HG03097 (cell line): ENCODE results near the gene MYD88.
"Not testable (repeated sequence)": the region's sequence is repeated elsewhere in the genome, so short reads cannot be mapped to it uniquely, and the experiment has no call there.

Source experiments
- ATAC-seq: cut with Tn5 transposase; IDR thresholded peaks from one replicate; pipeline ENCODE4 v1.9.1; 2021; ENCODE audit not compliant: unreplicated experiment, low FRiP score

The MYD88 gene

DNA sequence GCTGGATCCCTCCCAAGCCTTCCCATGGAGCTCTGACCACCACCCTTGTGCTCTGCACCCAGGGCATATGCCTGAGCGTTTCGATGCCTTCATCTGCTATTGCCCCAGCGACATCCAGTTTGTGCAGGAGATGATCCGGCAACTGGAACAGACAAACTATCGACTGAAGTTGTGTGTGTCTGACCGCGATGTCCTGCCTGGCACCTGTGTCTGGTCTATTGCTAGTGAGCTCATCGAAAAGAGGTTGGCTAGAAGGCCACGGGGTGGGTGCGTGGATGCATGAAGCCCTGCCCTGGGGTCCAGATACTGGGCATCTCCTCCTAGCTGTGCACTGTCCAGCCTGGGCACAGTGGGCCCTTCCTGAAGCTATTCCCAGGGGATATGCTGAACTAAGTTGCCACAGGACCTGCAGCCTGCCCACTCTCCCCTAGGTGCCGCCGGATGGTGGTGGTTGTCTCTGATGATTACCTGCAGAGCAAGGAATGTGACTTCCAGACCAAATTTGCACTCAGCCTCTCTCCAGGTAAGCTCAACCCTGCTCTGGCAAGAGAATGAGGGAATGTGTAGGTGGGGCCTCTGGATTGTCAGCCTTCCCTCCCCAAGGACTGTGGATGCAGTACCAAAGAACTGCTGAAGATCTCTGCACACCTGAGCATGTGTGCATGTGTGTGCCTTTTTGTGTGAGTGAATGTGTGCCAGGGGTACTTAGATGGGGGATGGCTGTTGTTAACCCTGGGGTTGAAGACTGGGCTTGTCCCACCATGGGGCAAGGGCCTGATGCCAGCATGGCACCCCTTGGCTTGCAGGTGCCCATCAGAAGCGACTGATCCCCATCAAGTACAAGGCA, 2.1 kb downstream of the MYD88 start:
- no peak for ATAC-seq

DNA sequence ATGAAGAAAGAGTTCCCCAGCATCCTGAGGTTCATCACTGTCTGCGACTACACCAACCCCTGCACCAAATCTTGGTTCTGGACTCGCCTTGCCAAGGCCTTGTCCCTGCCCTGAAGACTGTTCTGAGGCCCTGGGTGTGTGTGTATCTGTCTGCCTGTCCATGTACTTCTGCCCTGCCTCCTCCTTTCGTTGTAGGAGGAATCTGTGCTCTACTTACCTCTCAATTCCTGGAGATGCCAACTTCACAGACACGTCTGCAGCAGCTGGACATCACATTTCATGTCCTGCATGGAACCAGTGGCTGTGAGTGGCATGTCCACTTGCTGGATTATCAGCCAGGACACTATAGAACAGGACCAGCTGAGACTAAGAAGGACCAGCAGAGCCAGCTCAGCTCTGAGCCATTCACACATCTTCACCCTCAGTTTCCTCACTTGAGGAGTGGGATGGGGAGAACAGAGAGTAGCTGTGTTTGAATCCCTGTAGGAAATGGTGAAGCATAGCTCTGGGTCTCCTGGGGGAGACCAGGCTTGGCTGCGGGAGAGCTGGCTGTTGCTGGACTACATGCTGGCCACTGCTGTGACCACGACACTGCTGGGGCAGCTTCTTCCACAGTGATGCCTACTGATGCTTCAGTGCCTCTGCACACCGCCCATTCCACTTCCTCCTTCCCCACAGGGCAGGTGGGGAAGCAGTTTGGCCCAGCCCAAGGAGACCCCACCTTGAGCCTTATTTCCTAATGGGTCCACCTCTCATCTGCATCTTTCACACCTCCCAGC, 2.9 kb downstream of the MYD88 start:
- ATAC-seq: no peak

DNA sequence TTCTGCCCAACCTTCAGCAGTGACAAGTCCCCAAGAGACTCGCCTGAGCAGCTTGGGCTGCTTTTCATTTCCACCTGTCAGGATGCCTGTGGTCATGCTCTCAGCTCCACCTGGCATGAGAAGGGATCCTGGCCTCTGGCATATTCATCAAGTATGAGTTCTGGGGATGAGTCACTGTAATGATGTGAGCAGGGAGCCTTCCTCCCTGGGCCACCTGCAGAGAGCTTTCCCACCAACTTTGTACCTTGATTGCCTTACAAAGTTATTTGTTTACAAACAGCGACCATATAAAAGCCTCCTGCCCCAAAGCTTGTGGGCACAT, 3.5 kb downstream of the MYD88 start:
- ATAC-seq: no peak

DNA sequence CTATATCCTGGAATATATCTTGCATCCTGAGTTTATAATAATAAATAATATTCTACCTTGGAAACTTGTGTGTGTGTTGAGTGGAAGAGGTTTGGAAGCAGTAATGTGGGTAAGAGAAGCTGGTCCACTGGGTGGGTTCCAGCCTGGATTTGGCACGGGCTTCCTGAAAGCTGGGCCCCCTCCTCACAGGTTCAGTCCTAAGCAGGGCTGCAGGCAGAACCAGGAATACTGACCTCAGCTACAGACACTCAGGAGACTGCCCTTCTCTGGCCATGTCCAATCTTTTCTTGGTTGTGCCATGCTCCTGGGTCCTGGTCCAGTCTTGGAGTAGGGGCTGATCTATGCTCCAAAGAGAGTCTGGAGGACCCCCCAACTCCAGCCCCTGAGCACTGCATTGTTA, 4.5 kb downstream of the MYD88 start:
- ATAC-seq: no peak

DNA sequence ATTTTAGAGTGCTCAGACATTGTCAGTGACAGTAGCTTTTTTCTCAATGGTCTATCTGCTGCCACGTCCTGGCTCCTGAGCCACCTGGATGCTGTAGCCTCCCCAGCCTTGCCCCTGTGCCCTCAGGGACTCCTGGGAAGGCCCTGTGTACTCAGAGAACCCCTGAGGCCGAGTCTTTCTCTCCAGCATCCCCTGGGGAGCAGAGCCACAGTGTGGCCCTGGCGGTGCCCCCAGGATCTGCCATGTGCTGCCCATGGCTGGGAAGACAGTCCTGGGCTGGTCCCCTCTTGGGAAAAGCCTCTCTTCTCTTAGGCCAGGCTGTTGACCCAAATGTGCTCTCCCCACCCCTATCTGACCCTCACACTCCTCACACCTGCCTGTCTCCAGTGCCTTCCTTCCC, 5.0 kb downstream of the MYD88 start:
- ATAC-seq: no peak

DNA sequence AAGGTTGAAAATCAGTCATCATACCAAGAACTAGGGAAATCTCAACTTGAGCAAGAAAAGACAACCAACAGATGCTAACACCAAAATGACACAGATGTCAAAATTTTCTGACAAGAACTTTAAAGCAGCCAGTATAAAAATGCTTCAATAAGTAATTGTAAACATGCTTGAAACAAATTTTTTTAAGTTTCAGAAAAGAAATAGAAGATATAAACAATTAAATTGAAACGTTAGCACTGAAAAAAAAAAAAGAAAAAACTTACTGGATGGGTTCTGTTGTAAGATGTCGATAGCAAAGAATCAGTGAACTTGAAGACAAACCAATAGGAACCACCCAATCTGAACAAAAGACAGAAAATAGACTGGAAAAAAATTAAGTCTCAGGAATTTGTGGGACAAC, 8.0 kb downstream of the MYD88 start:
- no peak for ATAC-seq

DNA sequence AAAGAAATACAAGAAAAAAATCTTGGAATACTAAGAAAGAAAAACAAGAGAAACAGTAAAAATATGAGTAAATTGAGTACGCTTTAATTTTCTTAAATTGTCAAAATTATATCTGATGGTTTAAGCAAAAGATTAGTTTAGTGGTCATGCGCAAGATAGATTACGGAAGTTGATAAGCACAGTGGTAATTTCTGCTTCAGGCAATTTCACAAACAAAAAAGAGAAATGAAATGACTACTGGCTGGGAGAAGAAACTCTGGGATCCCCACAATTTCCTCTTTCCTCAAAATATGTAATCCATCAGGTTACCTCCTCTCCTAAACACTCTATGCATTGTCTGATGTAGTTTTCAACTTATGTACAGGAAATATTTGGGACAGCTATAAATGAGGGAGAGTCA, 9.0 kb downstream of the MYD88 start:
- no peak for ATAC-seq

DNA sequence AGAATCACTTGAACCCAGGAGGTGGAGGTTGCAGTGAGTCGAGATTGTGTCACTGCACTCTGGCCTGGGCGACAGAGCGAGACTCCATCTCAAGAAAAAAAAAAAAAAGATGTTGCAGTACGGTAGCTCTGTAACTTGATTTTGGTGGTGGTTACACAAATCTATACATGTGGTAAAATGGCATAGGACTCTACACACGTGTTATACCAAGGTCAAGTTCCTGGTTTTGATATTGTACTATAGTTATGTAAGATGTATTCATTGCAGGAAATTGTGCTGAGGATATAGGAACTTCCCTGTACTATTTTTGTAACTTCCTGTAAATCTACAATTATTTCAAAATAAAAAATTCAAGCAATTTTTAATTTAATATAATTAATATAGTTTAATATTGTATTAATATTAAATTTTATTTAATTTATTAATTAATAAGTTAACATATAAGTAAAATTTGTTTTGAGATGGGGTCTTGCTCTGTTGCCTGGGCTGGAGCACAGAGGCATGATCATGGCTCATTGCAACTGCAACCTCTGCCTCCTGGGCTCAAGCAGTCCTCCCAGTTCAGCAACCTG, 9.9 kb downstream of the MYD88 start:
- no peak for ATAC-seq

DNA sequence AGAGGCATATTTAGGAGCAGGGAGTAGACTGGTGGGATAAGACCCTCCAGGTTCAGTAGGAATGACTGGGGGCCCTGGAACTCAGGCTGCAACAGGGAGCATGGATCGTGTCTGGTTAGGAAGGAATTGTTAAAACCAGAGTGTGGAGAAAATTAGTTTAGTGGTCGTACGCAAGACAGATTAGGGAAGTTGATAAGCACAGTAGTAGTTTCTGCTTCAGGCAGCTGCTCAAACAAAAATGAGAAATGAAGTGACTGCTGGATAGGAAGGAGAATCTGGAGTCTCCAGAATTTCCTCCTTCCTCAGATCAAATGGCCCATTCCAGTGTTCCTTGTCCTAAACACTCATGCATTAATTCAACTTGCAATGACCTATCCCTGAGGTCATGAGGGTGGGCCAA, 11.2 kb downstream of the MYD88 start:
- no peak for ATAC-seq

DNA sequence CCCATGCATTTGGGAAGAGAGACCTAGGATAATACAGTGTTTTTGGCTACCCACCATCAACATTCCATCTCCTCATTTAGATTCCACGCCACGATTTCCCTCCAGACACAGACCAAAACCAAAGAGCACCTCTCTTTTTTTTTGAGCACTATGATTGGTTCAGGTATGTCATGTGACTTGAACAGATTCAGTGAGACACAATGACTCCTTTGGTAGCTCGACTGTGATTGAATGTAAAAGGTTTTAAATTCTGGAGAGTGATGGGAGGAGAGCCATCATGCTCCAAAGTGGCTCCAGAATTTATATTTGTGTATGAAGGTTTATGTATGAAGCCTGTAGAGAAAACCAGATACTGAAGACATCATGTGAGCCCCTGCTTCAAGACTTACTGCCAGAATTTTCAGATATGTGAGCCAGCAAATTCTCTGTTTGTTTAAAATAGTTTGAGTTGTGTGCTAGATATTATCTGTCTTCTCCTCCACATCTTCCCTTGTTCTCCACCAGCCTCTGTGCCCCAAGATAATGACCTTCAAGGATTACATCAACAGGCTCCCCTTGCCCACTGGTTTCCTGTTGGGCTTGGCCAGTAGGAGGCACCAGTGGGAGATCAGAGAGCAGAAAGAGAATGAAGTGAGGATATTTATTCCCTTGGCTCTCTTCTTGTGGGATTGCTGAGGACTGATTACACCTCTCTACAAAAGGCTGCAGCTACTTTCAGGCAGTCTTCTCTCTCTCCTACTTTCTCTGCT, 12.5 kb downstream of the MYD88 start:
- no peak for ATAC-seq

DNA sequence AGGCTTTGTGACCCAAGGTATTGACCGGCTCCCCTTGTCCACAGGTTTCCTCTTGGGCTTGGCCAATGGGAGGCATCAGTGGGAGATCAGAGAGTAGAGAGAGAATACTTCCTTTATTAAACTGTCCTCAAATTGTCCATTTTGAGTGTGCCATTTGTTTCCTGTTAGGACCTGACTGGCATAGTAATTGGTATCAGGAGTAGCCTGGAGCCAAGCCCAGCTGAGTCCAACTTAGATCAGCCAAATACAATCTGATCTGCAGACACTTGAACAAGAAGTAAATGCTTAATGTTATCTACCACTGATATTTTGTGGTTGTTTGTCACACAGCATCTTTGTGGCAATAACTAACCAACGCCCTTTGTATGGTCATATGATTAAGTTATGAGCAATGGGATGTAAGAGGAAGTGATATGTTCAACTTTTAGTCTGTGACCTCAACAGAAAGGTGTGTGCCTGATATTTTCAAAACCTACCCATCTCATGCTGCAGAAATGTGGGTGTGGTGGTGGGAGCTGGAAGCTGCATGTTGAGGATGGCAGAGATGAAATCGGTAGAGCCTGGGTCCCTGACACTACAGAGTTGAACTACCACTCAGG, 13.3 kb downstream of the MYD88 start:
- no peak for ATAC-seq

DNA sequence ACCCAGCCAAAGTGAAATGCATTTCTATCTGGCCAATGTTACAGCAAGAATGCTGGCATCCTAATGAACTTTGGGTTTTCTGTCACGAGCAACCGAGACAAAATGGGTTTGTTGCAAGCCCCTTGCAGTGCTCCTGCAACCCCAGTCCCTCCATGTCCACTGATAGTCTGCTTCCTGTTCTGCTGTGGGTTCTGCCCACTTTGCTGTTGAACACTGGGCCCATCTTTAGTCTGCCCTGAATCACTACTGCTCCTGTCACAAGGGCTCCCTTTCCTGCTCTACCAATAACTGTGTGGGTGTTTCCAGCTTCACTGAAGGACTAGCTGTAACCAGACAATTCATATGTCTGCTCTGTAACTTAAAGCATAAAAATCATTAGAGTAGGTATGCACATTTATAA, 14.1 kb downstream of the MYD88 start:
- no peak for ATAC-seq

DNA sequence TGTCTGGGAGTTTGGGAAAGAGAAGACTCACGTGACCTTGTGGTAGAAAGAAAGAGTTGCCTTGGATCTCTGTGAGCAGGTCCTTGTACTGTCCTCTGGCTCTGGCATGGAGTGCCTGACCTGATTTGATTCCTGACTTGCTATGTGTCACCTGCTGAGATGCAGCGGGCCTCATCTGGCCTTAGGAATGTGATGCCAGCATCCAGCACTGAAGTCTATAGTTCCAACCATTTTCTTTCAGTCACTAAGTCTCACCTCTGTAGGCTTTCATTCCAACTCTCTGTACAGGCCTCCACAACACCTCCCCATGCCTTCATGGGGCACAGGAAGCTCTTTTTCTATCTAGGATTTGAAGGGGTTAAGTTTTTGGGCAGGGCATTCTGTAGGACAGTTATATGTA, 14.8 kb downstream of the MYD88 start:
- no peak for ATAC-seq

DNA sequence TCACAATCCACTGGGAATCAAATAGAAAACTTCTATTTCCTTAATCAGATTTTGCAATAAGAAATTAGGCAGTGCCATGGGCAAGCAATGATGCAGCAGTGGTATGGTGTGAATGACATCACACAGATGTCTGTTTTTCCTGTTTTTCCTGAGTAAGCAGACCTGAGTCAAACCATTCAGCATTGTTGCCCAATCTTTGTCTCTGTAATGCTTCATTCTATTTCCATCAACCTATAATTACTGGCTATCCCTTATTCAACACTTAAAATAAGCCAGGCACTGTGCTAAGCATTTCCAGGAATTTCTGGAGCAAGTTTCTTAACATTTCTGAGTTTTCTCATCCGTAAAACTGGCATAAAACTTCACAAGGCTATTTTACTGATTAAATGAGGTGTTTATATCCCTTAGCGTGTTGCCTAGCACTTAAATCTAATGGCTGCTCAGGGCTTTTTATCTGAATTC, 15.6 kb downstream of the MYD88 start:
- no peak for ATAC-seq

DNA sequence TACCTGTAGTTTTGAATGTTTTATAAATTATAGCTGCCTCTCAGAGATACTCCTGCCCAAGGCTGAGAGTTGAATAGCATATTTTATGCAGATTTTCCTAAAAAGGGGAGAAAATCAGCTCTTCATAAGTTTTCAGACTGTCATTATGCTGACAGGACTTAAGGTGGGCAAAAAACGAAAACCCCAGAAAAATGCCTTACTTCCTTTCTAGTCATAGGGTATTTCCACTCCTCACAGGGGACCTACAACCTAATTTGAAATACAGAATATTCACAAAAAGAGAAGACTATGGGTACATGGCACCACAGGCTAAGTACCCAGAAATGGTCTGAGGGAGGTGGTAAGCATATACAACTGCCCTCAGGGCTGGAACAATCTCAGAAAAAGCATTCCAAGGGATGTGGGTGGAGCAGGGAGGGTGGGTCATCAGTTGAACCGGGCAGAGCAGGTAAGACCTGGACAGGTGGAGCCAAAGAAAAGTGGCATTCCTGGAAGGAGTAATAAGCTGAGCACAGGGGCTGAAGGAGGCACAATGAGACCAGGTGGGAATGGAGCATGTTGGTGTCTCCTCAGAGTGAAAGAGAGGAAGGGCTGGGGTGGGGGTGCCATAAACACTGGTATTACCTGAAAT, 16.3 kb downstream of the MYD88 start:
- no peak for ATAC-seq

DNA sequence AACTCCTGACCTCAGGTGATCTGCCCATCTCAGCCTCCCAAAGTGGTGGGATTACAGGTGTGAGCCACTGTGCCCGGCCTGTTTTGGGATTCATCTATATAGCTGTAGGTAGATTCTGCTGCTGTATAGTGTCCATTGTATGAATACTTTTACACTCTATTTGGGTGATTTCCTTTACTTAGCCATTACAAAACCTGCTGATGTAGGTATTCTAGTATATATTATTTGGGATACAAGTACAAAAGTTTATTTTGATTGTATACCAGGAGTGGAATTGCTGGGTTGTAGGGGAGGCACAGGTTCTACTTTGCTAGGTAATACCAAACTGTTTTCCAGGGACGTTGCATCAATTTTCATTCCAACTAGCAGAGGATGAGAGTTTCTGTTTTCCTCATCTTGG, 17.4 kb downstream of the MYD88 start:
- no peak for ATAC-seq

DNA sequence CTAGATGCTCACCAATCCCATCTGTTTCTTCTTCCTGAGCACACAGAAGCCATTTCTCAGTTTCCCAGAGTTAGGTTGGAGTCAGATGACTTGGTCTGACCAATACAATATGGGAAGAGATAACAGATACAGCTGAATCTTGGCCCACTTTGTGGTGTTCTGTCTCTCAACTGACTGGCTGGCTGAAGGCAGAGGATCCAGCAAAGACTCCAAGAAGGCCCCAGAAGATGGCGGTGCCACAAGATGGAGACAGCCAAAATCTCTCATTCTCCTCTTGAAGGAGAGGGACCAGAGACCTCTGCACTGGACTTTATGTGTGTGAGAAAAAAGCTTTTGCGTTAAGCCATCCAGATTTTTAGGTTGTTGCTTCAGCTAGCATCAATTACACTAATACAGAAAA, 18.7 kb downstream of the MYD88 start:
- ATAC-seq: no peak

DNA sequence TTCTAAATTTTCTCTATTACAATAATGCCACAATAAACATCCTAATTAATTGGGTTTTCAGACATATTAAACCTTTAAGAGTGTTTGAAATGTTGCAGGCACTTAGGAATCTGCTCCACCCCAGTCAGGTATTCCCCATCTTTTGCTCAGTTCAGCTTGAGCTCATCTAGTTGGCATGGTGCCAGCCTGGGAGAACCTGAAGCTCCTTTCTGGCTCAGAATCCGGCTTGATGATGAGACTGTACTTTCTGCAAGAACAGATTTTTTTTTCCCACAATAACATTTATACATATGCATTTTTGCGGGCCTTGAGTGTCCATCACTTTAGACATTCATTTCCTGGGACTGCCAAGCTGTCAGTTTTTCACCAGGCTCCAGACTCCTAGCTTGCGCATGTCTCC, 19.1 kb downstream of the MYD88 start:
- ATAC-seq: no peak

DNA sequence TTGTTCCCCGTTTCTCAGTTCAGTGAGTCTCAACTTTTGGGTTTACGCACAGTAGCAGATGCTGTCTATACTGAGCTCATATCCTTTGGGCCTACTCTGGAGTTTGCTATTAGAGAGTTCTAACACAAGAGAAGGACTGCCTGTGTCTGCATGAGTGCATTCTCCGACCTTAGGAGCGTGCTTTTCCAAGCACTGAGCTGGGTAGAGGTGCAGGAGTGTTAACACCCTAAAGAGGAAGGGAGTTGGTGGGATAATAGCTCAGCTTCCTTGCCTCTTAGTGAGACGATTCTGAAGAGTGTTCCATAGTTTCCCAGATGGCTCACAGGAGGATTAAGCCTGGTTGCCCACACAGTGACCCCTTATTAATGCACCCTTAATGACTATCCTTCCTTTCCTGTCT, 20.0 kb downstream of the MYD88 start:
- ATAC-seq: no peak

DNA sequence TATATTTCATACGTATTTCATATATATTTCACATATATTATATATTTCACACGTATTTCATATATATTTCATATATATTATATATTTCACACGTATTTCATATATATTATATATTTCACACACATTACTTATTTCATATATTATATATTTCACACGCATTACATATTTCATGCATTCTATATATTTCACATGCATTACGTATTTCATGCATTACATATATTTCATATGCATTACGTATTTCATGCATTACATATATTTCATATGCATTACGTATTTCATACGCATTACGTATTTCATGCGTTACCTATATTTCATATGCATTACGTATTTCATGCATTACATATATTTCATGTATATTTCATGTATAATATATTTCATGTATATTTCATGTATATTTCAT, 22.2 kb downstream of the MYD88 start:
- not testable (repeated sequence) for ATAC-seq
